HepG2 (cell line): ENCODE measurements around the gene EPHA2. TPM values are rescaled to one million over a fixed set of nuclear protein-coding genes. Genes with fewer than 3 reads are reported as not detected.

ENCODE experiments used
- ATAC-seq: fragments of 200-7000 bp; cut with Tn5 transposase; 3 replicates; pipeline ENCODE4 v1.9.1; 2020; ENCODE audit warnings: mild to moderate bottlenecking, moderate library complexity
- BruUV-seq: library from RNA; stranded (reverse); fragments of 400-500 nt; replicated peaks from 2 replicates; lab custom pipeline; 2021; lab: Mats Ljungman, UMichigan
- CTCF ChIA-PET: fragments of 300-600 bp; formaldehyde crosslinking; extraction: SDS; loops from one replicate; lab custom pipeline; 2021; ENCODE audit warnings: low total read pairs, inconsistent platforms, low intra/inter-chr PET ratio; lab: Yijun Ruan, JAX
- POLR2A ChIA-PET: fragments of 350-600 bp; sonication (Branson Sonifier 250); formaldehyde crosslinking; loops from one replicate; lab custom pipeline; 2020; ENCODE audit warnings: antibody characterized with exemption, inconsistent platforms; lab: Yijun Ruan, JAX
- DNase-seq: peaks from one replicate; pipeline ENCODE4 v3.0.0-alpha.2; 2015; ENCODE audit warnings: low spot score
- FAIRE-seq: peaks from 3 replicates; lab custom pipeline; 2011; peaks lifted over from hg19 to GRCh38; lab: Jason Lieb, UNC
- H2AFZ ChIP-seq: one replicate; pipeline ENCODE4 v1.6.1; 2011; ENCODE audit warnings: low read length, inconsistent platforms
- H3K27ac ChIP-seq: fragments of 300-600 bp; 3 replicates; pipeline ENCODE4 v1.8.0; 2011; ENCODE audit warnings: mixed run types, mild to moderate bottlenecking, mixed read lengths, low read length, inconsistent platforms; ENCODE audit not compliant: insufficient read depth; ENCODE audit errors: extremely low read length
- H3K27me3 ChIP-seq, 2 experiments: fragments of 200-600 bp in 1 of 2; 2 replicates in 1 of 2; 3 replicates in 1 of 2; pipeline versions ENCODE4 v1.6.0 to v1.8.0; 2011; ENCODE audit warnings: low read length in 2 of 2, mild to moderate bottlenecking in 2 of 2, moderate library complexity in 2 of 2, inconsistent platforms in 1 of 2; ENCODE audit not compliant: insufficient read depth in 2 of 2, control insufficient read depth in 1 of 2
- H3K36me3 ChIP-seq, 2 experiments: fragments of 200-600 bp in 1 of 2; replicated peaks in 1 of 2; 2 replicates in 1 of 2; 3 replicates in 1 of 2; pipeline versions ENCODE4 v1.5.1 to v1.8.0; 2011; ENCODE audit warnings: low read length in 2 of 2, inconsistent platforms in 1 of 2; ENCODE audit not compliant: insufficient read depth in 2 of 2, control insufficient read depth in 1 of 2
- H3K4me1 ChIP-seq: 2 replicates; pipeline ENCODE4 v1.5.1; 2012; ENCODE audit warnings: low read length, inconsistent platforms; ENCODE audit not compliant: insufficient read depth
- H3K4me2 ChIP-seq: 2 replicates; pipeline ENCODE4 v1.6.0; 2011; ENCODE audit warnings: low read depth, low read length, inconsistent platforms
- H3K4me3 ChIP-seq, 3 experiments: fragments of 200-600 bp in 1 of 3; sonication (generic), shearing (Covaris generic) in 1 of 3; replicated peaks in 1 of 3; 2 replicates each; pipeline ENCODE4 v1.5.1; 2011 to 2016; ENCODE audit warnings: low read length in 3 of 3, inconsistent platforms in 2 of 3, low read depth in 2 of 3, mild to moderate bottlenecking in 2 of 3, control low read depth in 1 of 3, mixed read lengths in 1 of 3; ENCODE audit not compliant: insufficient read depth in 1 of 3
- H3K79me2 ChIP-seq: one replicate; pipeline ENCODE4 v1.6.1; 2011; ENCODE audit warnings: low read length, inconsistent platforms; ENCODE audit not compliant: insufficient read depth
- H3K9ac ChIP-seq: 2 replicates; pipeline ENCODE4 v1.6.0; 2011; ENCODE audit warnings: mild to moderate bottlenecking, low read depth, low read length, inconsistent platforms; ENCODE audit not compliant: insufficient read depth
- H3K9me3 ChIP-seq: 2 replicates; pipeline ENCODE4 v1.5.1; 2012; ENCODE audit warnings: mild to moderate bottlenecking, low read length
- H4K20me1 ChIP-seq: 2 replicates; pipeline ENCODE4 v1.6.0; 2011; ENCODE audit warnings: inconsistent platforms, mild to moderate bottlenecking, low read length, moderate library complexity; ENCODE audit not compliant: insufficient read depth
- FOXC1 ChIP-seq: sonication (generic); formaldehyde crosslinking; IDR thresholded peaks from 2 replicates; pipeline ENCODE4 v1.8.0; 2022; ENCODE audit warnings: mild to moderate bottlenecking, missing genetic modification reagents, borderline replicate concordance
- GATAD1 ChIP-seq: IDR thresholded peaks from 2 replicates; pipeline ENCODE4 v1.6.1; 2016; ENCODE audit warnings: missing genetic modification reagents, missing compliant biosample characterization
- HOXA3 ChIP-seq: sonication (generic); formaldehyde crosslinking; IDR thresholded peaks from 2 replicates; pipeline ENCODE4 v1.5.0; 2020; ENCODE audit warnings: missing genetic modification reagents
- MED1 ChIP-seq: sonication (generic); formaldehyde crosslinking; IDR thresholded peaks from 2 replicates; pipeline ENCODE4 v1.4.0; 2020; ENCODE audit warnings: missing genetic modification reagents
- NR2F2 ChIP-seq: IDR thresholded peaks from 2 replicates; pipeline ENCODE4 v1.6.1; 2012; ENCODE audit warnings: low read depth, inconsistent platforms, borderline replicate concordance
- POLR2A ChIP-seq, 2 experiments: IDR thresholded peaks; 2 replicates each; pipeline ENCODE4 v1.6.1; 2011; ENCODE audit warnings: low read depth in 2 of 2, low read length in 2 of 2, mild to moderate bottlenecking in 1 of 2, moderate library complexity in 1 of 2; ENCODE audit not compliant: insufficient read depth in 1 of 2
- RXRA ChIP-seq: sonication (generic); formaldehyde crosslinking; IDR thresholded peaks from 2 replicates; pipeline ENCODE4 v1.5.1; 2020; ENCODE audit warnings: missing genetic modification reagents
- SIX4 ChIP-seq: sonication (generic); formaldehyde crosslinking; IDR thresholded peaks from 2 replicates; pipeline ENCODE4 v1.4.0; 2020; ENCODE audit warnings: missing genetic modification reagents
- SMAD1 ChIP-seq: sonication (generic); formaldehyde crosslinking; IDR thresholded peaks from 2 replicates; pipeline ENCODE4 v1.4.0; 2020; ENCODE audit warnings: missing genetic modification reagents, low read depth, mild to moderate bottlenecking, borderline replicate concordance
- ZNF326 ChIP-seq: sonication (generic); formaldehyde crosslinking; IDR thresholded peaks from 2 replicates; pipeline ENCODE4 v1.4.0; 2020; ENCODE audit warnings: missing genetic modification reagents, borderline replicate concordance
- ZNF766 ChIP-seq: sonication (generic); formaldehyde crosslinking; IDR thresholded peaks from 2 replicates; pipeline ENCODE4 v1.5.0; 2020; ENCODE audit warnings: missing genetic modification reagents, borderline replicate concordance
- WGBS: methylation state at CpG from one replicate; pipeline ENCODE4 v1.1.6; 2017; ENCODE audit warnings: low lambda C conversion rate; 5-methylcytosine and 5-hydroxymethylcytosine counted together
- in situ Hi-C: cut with HindIII; loops from 2 replicates; pipeline ENCODE4 v1.10.0; 2017; ENCODE audit warnings: low pct_unique_long_range_greater_than_20kb; ENCODE audit not compliant: extremely low pct_ligation_motif_present
- intact Hi-C: fragments of 100-400 bp; cut with micrococcal nuclease; formaldehyde crosslinking; loops from one replicate; pipeline ENCODE4 v1.10.0; 2022; ENCODE audit not compliant: unreplicated experiment
- polyA plus RNA-seq, 8 experiments: library from polyadenylated mRNA; depleted of rRNA in 3 of 8; stranded (reverse) in 7 of 8; unstranded in 1 of 8; fragments of >200 nt; fragmentation: Illumina TruSeq in 4 of 8; extraction: Trizol in 4 of 8; gene quantifications; 2 replicates each; pipeline versions ENCODE4 v1.2.1 to v1.2.3, GENCODE V29; 2011 to 2016; ENCODE audit warnings: low read depth in 4 of 8, missing spikeins in 1 of 8, mixed read lengths in 1 of 8; ENCODE audit not compliant: insufficient read depth in 1 of 8
- total RNA-seq, 5 experiments: library from RNA; depleted of rRNA; stranded (reverse); fragments of >200 nt; fragmentation: Illumina TruSeq; extraction: Trizol; gene quantifications; 2 replicates each; pipeline ENCODE4 v1.2.3, GENCODE V29; 2016; ENCODE audit warnings: low read depth in 1 of 5
- TF ChIP-seq, protein P1 (sequence below), 2 experiments: sonication (generic) in 1 of 2; formaldehyde crosslinking in 1 of 2; IDR thresholded peaks; 2 replicates each; pipeline versions ENCODE4 v1.4.0 to v1.6.1; 2016 to 2020; ENCODE audit warnings: borderline replicate concordance in 1 of 2, low read depth in 1 of 2, mild to moderate bottlenecking in 1 of 2, missing genetic modification reagents in 1 of 2
- TF ChIP-seq, protein P2 (sequence below): sonication (generic); formaldehyde crosslinking; IDR thresholded peaks from 2 replicates; pipeline ENCODE4 v1.8.0; 2022; ENCODE audit warnings: mild to moderate bottlenecking, missing genetic modification reagents
- TF ChIP-seq, protein P3 (sequence below): sonication (generic); formaldehyde crosslinking; IDR thresholded peaks from 2 replicates; pipeline ENCODE4 v1.8.1; 2023; ENCODE audit warnings: mild to moderate bottlenecking, missing genetic modification reagents
- TF ChIP-seq, protein P4 (sequence below): conservative IDR thresholded peaks from 2 replicates; pipeline ENCODE4 v1.6.1; 2018; ENCODE audit warnings: missing genetic modification reagents

The EPHA2 gene
- total and polyA plus RNA-seq, 2 of the 13 experiments (the other 11 are each of a cell fraction or from before 2014, with no cell fraction given) = 33.6 to 53.6 TPM

DNA sequence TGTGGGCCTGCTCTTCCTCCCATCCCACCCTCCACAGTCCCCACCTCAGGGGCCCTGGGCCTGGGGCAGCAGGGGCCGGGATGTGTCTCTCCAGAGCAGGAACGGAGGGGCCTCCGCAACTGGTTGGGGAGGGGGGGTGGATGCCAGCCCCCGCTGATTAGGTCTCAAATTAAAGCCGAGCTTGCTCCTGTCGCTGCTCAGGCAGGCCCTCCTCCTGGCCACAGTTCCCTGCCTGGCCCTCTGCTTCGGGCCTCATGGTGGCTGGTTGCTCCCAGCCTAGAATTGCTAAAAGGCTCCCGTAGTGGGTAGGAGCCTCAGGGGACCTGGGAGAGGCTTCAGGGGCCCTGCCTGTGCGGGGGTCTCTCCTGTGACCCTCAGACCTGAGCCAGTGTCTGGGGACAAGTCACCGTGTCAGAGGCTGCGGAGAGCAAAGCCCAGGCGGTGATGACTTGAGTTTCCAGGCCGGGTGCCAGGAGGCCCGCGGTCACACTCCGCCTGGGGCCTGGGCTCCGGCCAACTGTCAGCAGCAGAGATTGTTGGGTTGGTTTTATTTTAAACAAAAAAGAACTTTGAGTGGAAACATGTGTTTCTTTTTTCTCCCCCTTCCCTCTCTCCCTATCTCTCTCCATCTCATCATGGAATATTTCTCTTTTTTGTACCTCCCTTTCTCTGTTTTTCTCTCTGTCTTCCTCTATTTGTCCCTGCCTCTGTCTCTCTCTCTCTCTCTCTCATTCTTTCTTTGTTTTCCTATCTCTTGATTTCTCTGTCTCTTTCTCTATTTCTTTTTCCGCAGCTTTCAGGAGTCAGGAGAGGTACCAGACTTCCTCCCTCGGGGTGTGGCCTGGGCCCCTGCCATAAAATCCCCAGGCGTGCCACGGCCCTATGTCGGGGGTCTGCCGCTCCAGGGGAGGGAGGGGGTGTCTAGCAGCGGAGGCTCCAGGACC, 20.0 kb upstream of the EPHA2 start:
- Histone ChIP-seq H3K4me3 (peak overlapping the region; percentile 23 to 63 (median 45); a peak in 5 of 6 replicates), H3K79me2 (no peaks in the 10 kb centered on the region), H2AFZ (peak overlapping the region; percentile 50), H3K4me2 (peak overlapping the region; percentile 74), H4K20me1 (no peaks in the 10 kb centered on the region), H3K36me3 (no peaks in the 10 kb centered on the region), H3K9ac (peak overlapping the region; percentile 74), H3K4me1 (peaks cover 99% of the 10 kb centered on the region), H3K27me3 (peaks cover 5 to 17% of the 10 kb centered on the region in 2 experiments; a peak in 3 of 5 replicates), H3K9me3 (no peaks in the 10 kb centered on the region), H3K27ac (peak overlapping the region; percentile 27)
- FAIRE-seq (no peak), DNase-seq (no peak), ATAC-seq (peak; percentile 58)
- POLR2A ChIA-PET = interaction anchor here (1.2 to 1.7 kb wide), 3 partner anchors 11 to 32 kb away, joined by 4 to 9 read pairs (median 7); no protein-coding TSS in a partner anchor
- no TSS peak for BruUV-seq
- intact Hi-C loops (no loop called here), in situ Hi-C loops (no loop called here)
- CTCF ChIA-PET = no interaction called here
- 15% methylated on average over 17 of the region's 24 CpGs for WGBS
- TF ChIP-seq RXRA (CRISPR knock-in tag) (peak; percentile 52; the same call in 1 of the 2 replicates), HOXA3 (CRISPR knock-in tag) (peak; percentile 42; the same call in 1 of the 2 replicates), ZNF326 (CRISPR knock-in tag) (no peak), MED1 (peak; percentile 49), ZNF766 (CRISPR knock-in tag) (peak; percentile 56; the same call in 1 of the 2 replicates), NR2F2 (no peak), SIX4 (CRISPR knock-in tag) (no peak), POLR2A (IDR thresholded peaks at IDR 0.05; ENCODE audit: insufficient read depth in 1 of 2, low read depth in 2 of 2, low read length in 2 of 2) (peak in 1 of 2 experiments; percentile 32; a peak in 2 of 4 replicates), SMAD1 (CRISPR knock-in tag) (peak; percentile 43; the same call in 1 of the 2 replicates), GATAD1 (0 out of 2 replicates have a peak, but pooled peaks have one; percentile 23), FOXC1 (peak; percentile 67; the same call in 1 of the 2 replicates)
- TF ChIP-seq, protein P1, sequence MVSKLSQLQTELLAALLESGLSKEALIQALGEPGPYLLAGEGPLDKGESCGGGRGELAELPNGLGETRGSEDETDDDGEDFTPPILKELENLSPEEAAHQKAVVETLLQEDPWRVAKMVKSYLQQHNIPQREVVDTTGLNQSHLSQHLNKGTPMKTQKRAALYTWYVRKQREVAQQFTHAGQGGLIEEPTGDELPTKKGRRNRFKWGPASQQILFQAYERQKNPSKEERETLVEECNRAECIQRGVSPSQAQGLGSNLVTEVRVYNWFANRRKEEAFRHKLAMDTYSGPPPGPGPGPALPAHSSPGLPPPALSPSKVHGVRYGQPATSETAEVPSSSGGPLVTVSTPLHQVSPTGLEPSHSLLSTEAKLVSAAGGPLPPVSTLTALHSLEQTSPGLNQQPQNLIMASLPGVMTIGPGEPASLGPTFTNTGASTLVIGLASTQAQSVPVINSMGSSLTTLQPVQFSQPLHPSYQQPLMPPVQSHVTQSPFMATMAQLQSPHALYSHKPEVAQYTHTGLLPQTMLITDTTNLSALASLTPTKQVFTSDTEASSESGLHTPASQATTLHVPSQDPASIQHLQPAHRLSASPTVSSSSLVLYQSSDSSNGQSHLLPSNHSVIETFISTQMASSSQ (IDR thresholded peaks at IDR 0.05; ENCODE audit: low read depth) = no peak
- TF ChIP-seq, protein P1 (CRISPR knock-in tag; IDR thresholded peaks at IDR 0.05; ENCODE audit: borderline replicate concordance) = no peak
- TF ChIP-seq, protein P2, sequence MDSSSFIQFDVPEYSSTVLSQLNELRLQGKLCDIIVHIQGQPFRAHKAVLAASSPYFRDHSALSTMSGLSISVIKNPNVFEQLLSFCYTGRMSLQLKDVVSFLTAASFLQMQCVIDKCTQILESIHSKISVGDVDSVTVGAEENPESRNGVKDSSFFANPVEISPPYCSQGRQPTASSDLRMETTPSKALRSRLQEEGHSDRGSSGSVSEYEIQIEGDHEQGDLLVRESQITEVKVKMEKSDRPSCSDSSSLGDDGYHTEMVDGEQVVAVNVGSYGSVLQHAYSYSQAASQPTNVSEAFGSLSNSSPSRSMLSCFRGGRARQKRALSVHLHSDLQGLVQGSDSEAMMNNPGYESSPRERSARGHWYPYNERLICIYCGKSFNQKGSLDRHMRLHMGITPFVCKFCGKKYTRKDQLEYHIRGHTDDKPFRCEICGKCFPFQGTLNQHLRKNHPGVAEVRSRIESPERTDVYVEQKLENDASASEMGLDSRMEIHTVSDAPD (CRISPR knock-in tag) = no peak
- TF ChIP-seq, protein P3, sequence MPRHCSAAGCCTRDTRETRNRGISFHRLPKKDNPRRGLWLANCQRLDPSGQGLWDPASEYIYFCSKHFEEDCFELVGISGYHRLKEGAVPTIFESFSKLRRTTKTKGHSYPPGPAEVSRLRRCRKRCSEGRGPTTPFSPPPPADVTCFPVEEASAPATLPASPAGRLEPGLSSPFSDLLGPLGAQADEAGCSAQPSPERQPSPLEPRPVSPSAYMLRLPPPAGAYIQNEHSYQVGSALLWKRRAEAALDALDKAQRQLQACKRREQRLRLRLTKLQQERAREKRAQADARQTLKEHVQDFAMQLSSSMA = no peak
- TF ChIP-seq, protein P4, sequence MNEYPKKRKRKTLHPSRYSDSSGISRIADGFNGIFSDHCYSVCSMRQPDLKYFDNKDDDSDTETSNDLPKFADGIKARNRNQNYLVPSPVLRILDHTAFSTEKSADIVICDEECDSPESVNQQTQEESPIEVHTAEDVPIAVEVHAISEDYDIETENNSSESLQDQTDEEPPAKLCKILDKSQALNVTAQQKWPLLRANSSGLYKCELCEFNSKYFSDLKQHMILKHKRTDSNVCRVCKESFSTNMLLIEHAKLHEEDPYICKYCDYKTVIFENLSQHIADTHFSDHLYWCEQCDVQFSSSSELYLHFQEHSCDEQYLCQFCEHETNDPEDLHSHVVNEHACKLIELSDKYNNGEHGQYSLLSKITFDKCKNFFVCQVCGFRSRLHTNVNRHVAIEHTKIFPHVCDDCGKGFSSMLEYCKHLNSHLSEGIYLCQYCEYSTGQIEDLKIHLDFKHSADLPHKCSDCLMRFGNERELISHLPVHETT (CRISPR knock-in tag) = no peak
